Measurements from ENCODE around the gene IFNL3.
"Not testable (repeated sequence)": the region's sequence is repeated elsewhere in the genome, so short reads cannot be mapped to it uniquely, and the experiment has no call there.

IFNL3 gene

GRCh38 chr19:39244410-39245100 is at the start of gene IFNL3:
IFNL3 (minus strand) TSS chr19:39245006; CDS start chr19:39244967, 39 bp downstream.
- DNase-seq, result not testable (repeated sequence)

GRCh38 chr19:39293394-39293793 is 48.6 kb upstream of the IFNL3 start:
- no peak for DNase-seq

GRCh38 chr19:39284032-39284431 is 39.2 kb upstream of the IFNL3 start:
- DNase-seq, result no peak

GRCh38 chr19:39282021-39282420 is 37.2 kb upstream of the IFNL3 start:
- no peak for DNase-seq

GRCh38 chr19:39277598-39277997 is 32.8 kb upstream of the IFNL3 start:
- no peak for DNase-seq

GRCh38 chr19:39276740-39277139 is 31.9 kb upstream of the IFNL3 start:
- no peak for DNase-seq

GRCh38 chr19:39275578-39275977 is 30.8 kb upstream of the IFNL3 start:
- DNase-seq, result no peak

- not testable (repeated sequence) for DNase-seq
Observed at GRCh38 chr19:39273859-39274258, 29.1 kb upstream of the IFNL3 start.

GRCh38 chr19:39270036-39270871 is 25.4 kb upstream of the IFNL3 start:
- DNase-seq, result no peak

- not testable (repeated sequence) for DNase-seq
Observed at GRCh38 chr19:39269369-39269768, 24.6 kb upstream of the IFNL3 start.

- not testable (repeated sequence) for DNase-seq
Observed at GRCh38 chr19:39268531-39269223, 23.9 kb upstream of the IFNL3 start.

GRCh38 chr19:39268085-39268484 is 23.3 kb upstream of the IFNL3 start, which contains the start of gene IFNL2:
IFNL2 (plus strand) TSS chr19:39268396; CDS start chr19:39268569, 173 bp downstream.
- DNase-seq, result not testable (repeated sequence)

GRCh38 chr19:39265321-39265916 is 20.6 kb upstream of the IFNL3 start:
- DNase-seq, result no peak

- no peak for DNase-seq
Observed at GRCh38 chr19:39264306-39265290, 19.8 kb upstream of the IFNL3 start.

GRCh38 chr19:39263912-39264305 is 19.1 kb upstream of the IFNL3 start:
- DNase-seq, result no peak

GRCh38 chr19:39262496-39262895 is 17.7 kb upstream of the IFNL3 start:
- DNase-seq, result no peak

- DNase-seq, result no peak
Observed at GRCh38 chr19:39261704-39262103, 16.9 kb upstream of the IFNL3 start.

GRCh38 chr19:39257227-39257626 is 12.4 kb upstream of the IFNL3 start:
- DNase-seq, result no peak

GRCh38 chr19:39254531-39255345 is 9.9 kb upstream of the IFNL3 start:
- no peak for DNase-seq

GRCh38 chr19:39253374-39254149 is 8.8 kb upstream of the IFNL3 start:
- DNase-seq, result no peak
